HuH-7 (cell line): ENCODE measurements around the gene ATP5F1D.
A peak's percentile ranks its signal among the peaks of the same experiment; 100 is the strongest.
"Not testable (repeated sequence)": the region's sequence is repeated elsewhere in the genome, so short reads cannot be mapped to it uniquely, and the experiment has no call there.

Source experiments
- DNase-seq: peaks from one replicate; pipeline ENCODE4 v3.0.0; 2011; ENCODE audit warnings: low spot score

The ATP5F1D gene

GRCh38 chr19:1233115-1233667, 8.4 kb upstream of the ATP5F1D start:
- DNase-seq: no peak

DNA sequence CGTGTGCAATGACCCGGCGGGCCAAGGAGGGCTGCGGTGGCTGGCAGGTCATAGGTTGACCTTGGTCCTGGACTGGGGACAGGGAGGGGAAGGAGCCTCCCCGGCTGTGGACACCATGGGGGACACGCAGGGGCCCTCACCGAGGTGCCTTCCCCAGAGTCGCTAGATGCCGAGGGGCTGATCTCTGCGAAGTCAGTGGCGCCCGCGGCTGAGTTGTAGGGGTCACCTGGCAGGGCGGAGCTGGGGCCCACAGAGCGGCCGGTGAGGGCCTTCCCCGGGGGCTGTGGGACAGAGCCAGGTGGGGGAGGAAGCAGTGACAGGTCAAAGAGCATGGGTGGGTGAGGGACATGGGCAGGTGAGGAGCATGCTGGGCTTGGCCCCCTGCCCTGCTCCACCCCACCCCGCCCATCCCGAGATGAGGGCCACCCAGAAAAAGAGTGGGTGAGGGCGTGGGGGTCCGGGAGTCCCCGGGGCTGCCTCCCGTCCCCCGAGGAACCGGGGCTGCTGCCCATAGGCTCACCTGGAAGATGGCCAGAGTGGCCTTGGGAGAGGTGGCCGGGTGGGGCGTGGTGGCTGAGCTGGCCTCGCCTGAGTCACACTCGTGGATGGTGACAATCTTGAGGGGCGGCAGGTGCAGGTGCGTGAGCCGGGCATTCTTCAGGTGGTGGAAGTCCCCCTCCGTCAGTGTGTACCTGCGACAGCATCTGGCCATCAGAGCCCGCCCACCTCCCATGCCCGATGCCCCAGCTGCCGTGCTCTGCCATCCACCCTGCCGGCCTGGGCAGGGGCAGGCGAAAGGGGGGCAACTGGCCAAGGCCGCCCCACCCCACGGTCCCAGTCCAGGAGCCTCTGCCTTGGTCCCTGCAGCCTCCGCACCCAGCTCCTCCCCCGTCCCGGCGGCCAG, 7.2 kb upstream of the ATP5F1D start:
- DNase-seq: no peak

GRCh38 chr19:1234955-1235380, 6.6 kb upstream of the ATP5F1D start:
- DNase-seq: no peak

DNA sequence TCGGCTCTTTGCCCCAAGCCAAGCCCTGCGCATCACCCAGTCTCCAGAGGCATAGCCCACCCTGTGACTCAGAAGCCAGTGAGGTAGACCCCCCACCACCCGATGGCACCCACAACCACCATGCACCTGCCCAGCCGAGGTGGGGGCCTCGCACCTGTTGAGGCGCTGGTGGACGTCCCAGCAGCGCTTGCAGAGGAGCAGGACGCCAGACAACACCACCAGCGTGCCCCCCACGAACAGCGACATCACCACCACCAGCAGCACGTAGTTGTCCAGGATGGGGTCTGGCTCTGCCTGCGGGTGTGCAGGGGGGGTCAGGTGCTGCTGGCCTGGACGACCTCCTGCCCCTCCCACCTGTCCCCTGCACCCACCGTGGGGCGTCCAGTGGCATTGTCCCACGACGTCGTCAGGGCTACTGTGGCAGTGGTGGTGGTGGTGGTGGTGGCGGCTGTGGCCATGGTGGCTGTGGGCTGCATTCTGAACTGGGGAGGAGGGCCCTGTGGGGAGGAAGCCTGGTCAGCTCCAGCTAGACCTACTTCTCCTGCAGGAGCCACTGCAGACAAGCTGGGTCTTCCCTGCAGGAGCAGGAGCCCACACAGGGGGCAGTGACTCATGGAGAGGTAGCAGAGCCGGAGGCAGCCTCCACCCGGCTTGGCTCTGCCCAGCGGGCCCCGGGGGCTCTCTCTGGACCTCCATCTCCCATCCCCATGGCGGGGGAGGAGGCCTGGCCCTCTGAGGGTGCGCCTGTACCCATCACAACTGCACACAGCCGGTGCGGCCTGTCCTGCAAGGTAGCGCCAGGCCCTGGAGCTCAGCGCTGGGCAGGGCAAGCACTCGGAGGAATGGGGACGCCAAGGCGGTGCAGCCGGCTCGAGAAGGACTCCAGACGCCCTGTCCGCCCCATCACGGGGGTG, 5.7 kb upstream of the ATP5F1D start:
- DNase-seq: no peak

- no peak for DNase-seq
Measured at GRCh38 chr19:1236576-1236975, 5.0 kb upstream of the ATP5F1D start.

DNA sequence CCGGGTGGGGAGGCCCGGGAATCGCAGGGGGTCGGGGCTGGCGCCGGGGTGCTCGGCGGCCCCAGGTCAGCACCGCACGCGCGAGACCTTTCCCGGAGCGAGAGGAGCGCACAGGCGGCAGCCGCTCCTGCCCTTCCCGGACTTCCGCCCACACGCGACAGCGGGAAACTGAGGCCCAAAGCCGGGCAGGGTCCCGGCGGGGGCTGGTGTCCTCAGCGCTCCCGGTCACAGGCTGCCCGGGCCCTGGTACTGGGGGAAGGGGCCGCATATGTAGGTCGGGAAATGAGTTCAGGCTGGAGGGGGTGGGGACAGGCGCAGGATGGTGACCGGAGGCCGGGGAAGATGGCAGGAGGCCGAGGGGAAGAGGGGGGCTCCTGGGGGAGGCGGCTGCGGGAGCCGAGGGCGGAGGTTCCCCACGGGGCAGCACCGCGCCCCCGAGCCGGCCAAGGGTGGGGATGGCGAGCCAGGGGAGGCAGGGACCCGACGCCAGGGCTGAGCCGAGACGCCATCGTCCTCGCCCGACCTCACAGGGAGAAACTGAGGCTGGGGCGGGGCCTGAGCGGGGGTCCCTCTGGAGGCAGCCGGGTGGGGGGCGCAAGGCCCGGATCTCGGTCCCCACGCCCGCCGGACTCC, 4.4 kb upstream of the ATP5F1D start:
- no peak for DNase-seq

DNA sequence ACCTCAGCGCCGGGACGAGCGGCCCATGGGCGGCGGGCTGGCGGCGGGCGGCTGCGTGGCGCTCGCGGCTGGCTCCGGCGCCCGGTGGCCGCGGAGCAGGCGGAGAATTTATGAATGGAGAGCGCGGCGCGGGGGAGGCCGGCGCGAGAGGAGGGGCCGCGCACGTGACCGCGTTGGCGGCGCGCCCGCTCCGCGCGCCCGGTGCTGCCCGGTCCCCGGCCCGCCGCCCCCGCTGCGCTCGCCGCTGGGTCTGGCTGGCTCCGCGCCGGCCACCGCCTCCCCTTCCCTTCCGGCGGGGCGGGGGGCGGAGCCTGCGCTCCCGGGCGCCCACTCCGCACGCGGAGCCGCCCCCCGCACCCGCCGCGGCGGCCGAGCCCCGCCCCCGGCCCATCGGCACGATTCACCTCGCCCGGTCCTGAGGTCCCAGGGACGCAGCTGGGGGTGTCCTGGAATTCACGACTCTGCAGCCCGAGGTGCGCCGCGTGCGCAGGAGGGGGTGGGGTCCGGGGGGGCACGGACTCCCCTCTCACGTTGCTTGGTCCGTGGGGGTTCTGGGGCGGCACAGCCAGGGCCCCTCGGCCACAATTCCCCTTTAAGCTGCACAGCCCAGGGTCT, 3.7 kb upstream of the ATP5F1D start, which contains the start of gene CBARP:
Gene CBARP, minus strand, starts transcription at position 252 of the 615 bp plus-strand sequence. CDS start 1,905 bp downstream, outside the sequence.
- peak; percentile 67 for DNase-seq

DNA sequence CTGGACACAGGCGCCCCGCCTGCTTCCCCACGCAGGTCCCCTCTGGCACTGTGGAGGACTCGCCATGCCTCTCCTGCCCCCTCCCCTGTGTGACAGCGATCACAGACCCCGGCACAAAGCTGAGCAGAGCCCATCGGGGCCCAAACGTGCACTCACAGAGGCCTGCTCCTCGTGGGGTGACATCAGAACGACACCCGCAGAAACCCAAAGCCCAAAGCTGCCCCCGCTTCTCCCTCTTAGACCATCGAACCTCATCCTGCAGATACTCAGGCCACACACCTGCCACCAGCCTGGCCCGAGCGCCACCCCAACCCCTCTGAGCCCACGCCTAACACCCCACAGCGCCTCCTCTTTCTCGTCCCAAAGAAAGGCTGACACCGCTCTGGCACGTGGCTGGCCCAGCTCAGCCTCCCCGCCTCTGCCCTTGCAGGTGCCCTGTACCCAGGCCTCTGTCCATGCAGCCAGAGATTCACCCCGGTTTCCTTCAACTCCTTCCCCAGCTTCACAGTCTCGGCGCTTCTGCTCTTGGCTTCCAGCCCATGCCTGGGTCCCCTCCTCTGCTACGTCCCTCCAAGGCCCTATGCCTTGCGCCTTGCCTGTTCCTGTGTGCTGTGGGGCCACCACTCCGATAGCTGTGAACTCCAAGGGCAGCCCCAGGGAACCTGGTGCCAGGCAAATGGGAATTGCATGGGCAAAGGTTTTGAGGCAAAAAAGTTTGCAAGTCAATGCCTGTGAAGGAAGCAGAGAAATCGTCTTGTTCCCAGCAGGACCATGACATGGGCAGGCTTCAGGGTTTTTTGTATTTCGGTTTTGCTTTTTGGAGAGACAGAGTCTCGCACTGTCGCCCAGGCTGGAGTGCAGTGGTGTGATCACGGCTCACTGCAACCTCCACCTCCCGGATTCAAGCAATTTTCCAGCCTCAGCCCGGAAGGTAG, 2.9 kb upstream of the ATP5F1D start:
- DNase-seq: no peak

DNA sequence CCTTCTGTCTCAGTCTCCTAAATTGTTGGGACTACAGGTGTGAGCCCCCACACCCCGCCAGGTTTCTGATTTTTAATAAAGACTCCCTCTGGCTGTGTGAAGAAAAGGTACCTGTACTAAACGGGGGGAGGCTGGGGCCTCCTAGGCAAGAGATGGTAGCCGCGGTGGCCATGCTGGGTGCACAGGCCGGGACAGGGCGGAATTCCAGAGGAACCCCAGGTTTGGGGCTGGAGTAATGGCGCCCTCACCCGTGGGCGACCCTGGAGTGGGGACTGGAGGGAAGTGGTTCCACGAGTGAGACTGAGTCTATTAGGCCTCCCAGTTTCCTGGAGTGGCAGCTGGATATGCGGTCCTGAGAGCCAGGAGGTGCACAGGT, 2.1 kb upstream of the ATP5F1D start:
- DNase-seq: no peak

- peak; percentile 88 for DNase-seq
Measured at GRCh38 chr19:1239796-1240737, 1.5 kb upstream of the ATP5F1D start.

DNA sequence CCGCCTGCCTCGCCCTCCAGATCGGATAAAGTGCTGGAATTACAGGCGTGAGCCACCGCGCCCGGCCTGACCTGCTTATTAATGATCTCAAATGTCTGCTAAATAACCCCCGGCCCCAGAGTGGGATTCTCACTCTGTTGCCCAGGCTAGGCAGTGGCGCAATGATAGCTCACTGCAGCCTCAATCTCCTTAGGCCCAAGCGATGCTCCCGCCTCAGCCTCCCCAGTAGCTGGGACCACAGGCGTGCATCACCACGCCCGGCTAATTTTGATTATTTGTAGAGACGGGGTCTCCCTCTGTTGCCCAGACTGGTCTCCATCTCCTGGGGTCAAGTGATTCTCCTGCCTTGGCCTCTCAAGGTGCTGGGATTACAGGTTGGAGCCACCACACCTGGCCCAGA, 626 bp upstream of the ATP5F1D start:
- no peak for DNase-seq

- peak; percentile 89 for DNase-seq
Measured at GRCh38 chr19:1243768-1244692, 2.5 kb downstream of the ATP5F1D start.

DNA sequence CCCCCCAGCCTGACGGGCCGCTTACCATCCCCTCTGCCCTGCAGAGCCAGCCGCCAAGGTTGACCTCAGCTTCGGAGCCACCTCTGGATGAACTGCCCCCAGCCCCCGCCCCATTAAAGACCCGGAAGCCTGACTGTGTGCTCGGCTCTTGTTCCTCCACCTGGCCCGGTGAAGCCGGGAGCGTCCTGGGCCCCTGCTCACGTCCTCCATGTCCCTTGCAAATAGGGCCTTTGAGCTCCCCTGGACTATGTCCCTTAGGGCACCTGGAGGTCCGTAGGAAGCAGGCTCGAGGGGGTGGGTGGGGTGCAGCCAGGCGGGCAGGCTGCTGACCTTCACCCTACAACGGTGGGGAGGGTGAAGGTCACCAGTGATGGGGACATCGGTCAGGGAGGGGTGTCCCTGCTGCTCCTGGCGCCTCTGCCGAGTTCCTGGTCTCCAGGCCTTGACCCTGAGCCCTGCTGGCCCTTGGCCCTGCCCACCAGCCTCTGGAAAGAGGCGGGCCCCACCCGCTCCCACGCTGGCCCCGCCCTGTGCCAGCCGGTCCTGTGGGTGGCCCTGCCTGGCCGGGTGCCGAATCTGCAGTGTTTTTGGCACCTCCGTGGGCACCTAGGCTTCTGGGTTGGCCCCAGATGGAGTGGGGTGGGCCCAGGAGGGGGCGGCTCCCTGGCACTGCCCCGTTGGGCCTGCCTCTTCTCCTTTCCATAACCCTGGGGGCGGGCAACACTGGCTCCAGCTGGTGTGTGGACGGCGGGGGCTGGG, 3.3 kb downstream of the ATP5F1D start:
- DNase-seq: no peak

GRCh38 chr19:1245494-1246264, 4.1 kb downstream of the ATP5F1D start:
- DNase-seq: no peak

DNA sequence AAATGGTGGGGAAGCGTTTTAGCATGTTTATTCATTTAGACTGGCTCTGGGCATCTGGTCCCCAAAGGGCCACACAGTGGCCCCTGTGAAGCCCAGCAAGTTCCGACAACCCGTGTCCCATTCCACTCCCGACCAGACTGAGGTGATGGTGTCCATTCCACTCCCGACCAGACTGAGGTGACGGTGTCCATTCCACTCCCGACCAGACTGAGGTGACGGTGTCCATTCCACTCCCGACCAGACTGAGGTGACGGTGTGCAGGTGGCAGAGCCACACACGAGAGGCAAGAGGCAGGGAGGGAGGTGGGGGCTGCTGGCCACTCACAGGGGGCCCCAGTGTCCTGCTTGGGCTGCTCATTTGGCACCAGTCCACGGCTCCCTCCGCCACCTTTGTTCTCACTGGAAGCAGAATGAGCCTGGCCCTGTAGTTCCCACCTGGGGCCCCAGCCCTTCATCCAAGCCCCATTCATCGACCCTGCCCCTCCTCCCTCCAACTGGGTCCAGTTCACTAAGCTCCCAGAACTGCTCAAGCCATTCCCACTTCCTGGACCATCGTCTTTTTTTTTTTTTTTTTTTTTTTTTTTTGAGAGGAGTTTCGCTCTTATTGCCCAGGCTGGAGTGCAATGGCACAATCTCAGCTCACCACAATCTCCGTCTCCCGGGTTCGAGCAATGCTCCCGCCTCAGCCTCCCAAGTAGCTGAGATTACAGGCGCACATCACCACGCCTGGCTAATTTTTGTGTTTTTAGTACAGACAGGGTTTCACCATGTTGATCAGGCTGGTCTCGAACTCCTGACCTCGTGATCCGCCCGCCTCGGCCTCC, 4.9 kb downstream of the ATP5F1D start:
- not testable (repeated sequence) for DNase-seq

- no peak for DNase-seq
Measured at GRCh38 chr19:1247748-1248138, 6.2 kb downstream of the ATP5F1D start.
